ENCODE results near the gene SERTAD4.

Gene SERTAD4

GRCh38 chr1:210248341-210248740 is 15.7 kb downstream of the SERTAD4 start:
- no peak overlapping the region for H3K4me3 ChIP-seq (ENCODE audit: low read depth, low read length)
- no peak for TF ChIP-seq CTCF (IDR thresholded peaks at IDR 0.05; ENCODE audit: control insufficient read depth, extremely low read depth, insufficient read depth)
- DNase-seq (ENCODE audit: low read depth) = no peak

- no peak overlapping the region for H3K4me3 ChIP-seq (ENCODE audit: low read depth, low read length)
- no peak for TF ChIP-seq CTCF (IDR thresholded peaks at IDR 0.05; ENCODE audit: control insufficient read depth, extremely low read depth, insufficient read depth)
- DNase-seq (ENCODE audit: low read depth) = no peak
Observed at GRCh38 chr1:210250665-210250997, 18.0 kb downstream of the SERTAD4 start.

- no peak for DNase-seq (ENCODE audit: low read depth)
- no peak overlapping the region for H3K4me3 ChIP-seq (ENCODE audit: low read depth, low read length)
- TF ChIP-seq CTCF (IDR thresholded peaks at IDR 0.05; ENCODE audit: control insufficient read depth, extremely low read depth, insufficient read depth) = no peak
Observed at GRCh38 chr1:210250998-210251679, 18.5 kb downstream of the SERTAD4 start.

- no peak overlapping the region for H3K4me3 ChIP-seq (ENCODE audit: low read depth, low read length)
- DNase-seq (ENCODE audit: low read depth) = no peak
- TF ChIP-seq CTCF (IDR thresholded peaks at IDR 0.05; ENCODE audit: control insufficient read depth, extremely low read depth, insufficient read depth) = no peak
Observed at GRCh38 chr1:210251680-210252490, 19.3 kb downstream of the SERTAD4 start.

GRCh38 chr1:210252621-210253051 is 20.0 kb downstream of the SERTAD4 start:
- no peak for TF ChIP-seq CTCF (IDR thresholded peaks at IDR 0.05; ENCODE audit: control insufficient read depth, extremely low read depth, insufficient read depth)
- DNase-seq (ENCODE audit: low read depth) = no peak
- H3K4me3 ChIP-seq (ENCODE audit: low read depth, low read length) = no peak overlapping the region

- no peak for DNase-seq (ENCODE audit: low read depth)
- TF ChIP-seq CTCF (IDR thresholded peaks at IDR 0.05; ENCODE audit: control insufficient read depth, extremely low read depth, insufficient read depth) = no peak
- H3K4me3 ChIP-seq (ENCODE audit: low read depth, low read length) = no peak overlapping the region
Observed at GRCh38 chr1:210254298-210254697, 21.7 kb downstream of the SERTAD4 start.

Data from LNCaP clone FGC (cell line).